Eye (tissue), 1 donor: ENCODE data around the gene TRIB2.

Experiments used
- DNase-seq: peaks from one replicate; pipeline ENCODE4 v3.0.0-alpha.2; 2015

Gene TRIB2

GRCh38 chr2:12787891-12788801, 71.4 kb downstream of the TRIB2 start:
- DNase-seq = peak; percentile 20

DNA sequence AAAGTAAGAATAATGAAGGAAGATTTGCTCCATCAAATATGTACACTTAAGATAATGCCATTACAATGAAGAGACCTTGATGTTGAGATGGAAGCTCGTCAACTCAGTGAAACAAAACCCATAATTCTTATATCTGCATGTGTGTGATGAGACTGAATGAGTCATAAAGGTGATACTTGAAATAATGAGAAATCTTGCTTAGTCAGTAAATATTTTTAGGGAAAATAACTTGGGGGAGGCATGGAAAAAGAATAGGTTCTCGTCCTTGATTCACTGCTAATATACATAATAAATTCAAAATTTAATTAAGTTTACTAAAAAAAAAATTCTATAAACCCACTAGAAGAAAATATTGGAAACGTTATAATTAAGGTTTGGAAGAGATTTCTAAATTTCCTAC, 75.2 kb downstream of the TRIB2 start:
- no peak for DNase-seq
